Large intestine (tissue), 3 donors: ENCODE measurements around the gene PER1. TPM values are rescaled to one million over a fixed set of nuclear protein-coding genes. Genes with fewer than 3 reads are reported as not detected.

ENCODE experiments used
- DNase-seq, 2 donors: peaks; one replicate each; pipeline versions ENCODE4 v3.0.0 to v3.0.0-alpha.2; 2013
- H3K27ac ChIP-seq: one replicate; pipeline ENCODE4 v1.5.1; 2013; ENCODE audit warnings: low read length
- H3K27me3 ChIP-seq: 2 replicates; pipeline ENCODE4 v1.6.1; 2013; ENCODE audit warnings: low read length; ENCODE audit not compliant: control insufficient read depth, insufficient read depth
- H3K36me3 ChIP-seq: 2 replicates; pipeline ENCODE4 v1.6.1; 2013; ENCODE audit warnings: low read length; ENCODE audit not compliant: control insufficient read depth, insufficient read depth
- H3K4me1 ChIP-seq: one replicate; pipeline ENCODE4 v1.6.1; 2013; ENCODE audit warnings: low read length; ENCODE audit not compliant: control insufficient read depth, insufficient read depth
- H3K4me3 ChIP-seq: one replicate; pipeline ENCODE4 v1.5.1; 2013; ENCODE audit warnings: low read length
- H3K9me3 ChIP-seq: one replicate; pipeline ENCODE4 v1.6.1; 2013; ENCODE audit warnings: mild to moderate bottlenecking, low read depth, low read length, moderate library complexity; ENCODE audit not compliant: control insufficient read depth
- WGBS: methylation state at CpG from one replicate; pipeline ENCODE4 v1.1.5; 2013; ENCODE audit warnings: low lambda C conversion rate; ENCODE audit not compliant: insufficient coverage; 5-methylcytosine and 5-hydroxymethylcytosine counted together
- polyA plus RNA-seq: library from polyadenylated mRNA; unstranded; fragments of 120-200 nt; gene quantifications from one replicate; pipeline ENCODE4 v1.2.1, GENCODE V29; 2013

PER1 gene
- polyA plus RNA-seq, 1 donor, result 27.2 TPM

DNA sequence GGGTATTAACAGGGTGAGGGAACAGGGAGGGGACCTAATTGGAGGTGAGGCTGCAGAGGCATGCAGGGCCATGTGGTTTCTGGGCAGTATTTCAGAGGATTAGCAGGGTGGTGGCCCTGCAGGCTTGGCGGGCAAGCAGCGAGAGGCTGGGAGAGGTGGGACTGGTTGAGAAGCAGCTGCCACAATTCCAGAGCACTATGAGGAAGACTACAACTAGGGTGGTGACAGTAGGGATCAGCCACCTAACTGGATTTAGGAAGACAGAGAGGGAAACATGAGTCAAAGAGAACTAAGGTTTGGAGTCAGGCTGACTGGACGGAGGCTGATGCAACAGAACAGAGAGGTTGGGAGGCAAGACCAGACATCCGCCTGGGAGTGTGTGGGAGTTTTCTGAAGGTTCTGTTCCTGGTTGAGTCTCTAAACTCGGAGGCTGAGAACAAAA is 46.2 kb downstream of the PER1 start:
- peaks cover 9% of the 10 kb centered on the region for H3K4me1 ChIP-seq
- WGBS, result no CpG with 5 or more reads among the region's 5 CpGs
- no peak overlapping the region for H3K4me3 ChIP-seq
- no peaks in the 10 kb centered on the region for H3K9me3 ChIP-seq
- no peaks in the 10 kb centered on the region for H3K36me3 ChIP-seq
- DNase-seq, result no peak
- peaks cover 34% of the 10 kb centered on the region for H3K27me3 ChIP-seq
- H3K27ac ChIP-seq, result no peak overlapping the region

DNA sequence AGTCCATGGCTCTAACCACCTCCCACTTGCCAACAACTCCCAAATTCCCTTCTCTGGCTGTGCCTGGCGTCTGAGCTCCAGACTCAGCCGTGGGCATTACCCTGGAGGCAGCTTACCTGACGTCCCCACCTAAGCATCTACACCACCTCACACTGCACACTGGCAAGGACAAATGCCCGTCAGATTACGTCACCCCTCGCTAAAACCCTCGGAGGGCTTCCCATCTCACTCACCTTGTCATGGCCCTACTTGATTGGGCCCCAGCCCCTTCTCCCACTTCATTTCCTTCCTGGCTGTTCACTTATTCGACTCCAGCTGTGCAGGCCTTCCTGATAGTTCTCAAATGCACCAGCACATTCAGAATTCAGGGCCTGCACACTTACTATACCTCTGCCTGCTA is 47.3 kb downstream of the PER1 start:
- Histone ChIP-seq H3K36me3 (no peaks in the 10 kb centered on the region), H3K27ac (no peak overlapping the region), H3K27me3 (peaks cover 23% of the 10 kb centered on the region), H3K4me1 (peaks cover 3% of the 10 kb centered on the region), H3K4me3 (no peak overlapping the region), H3K9me3 (no peaks in the 10 kb centered on the region)
- DNase-seq, result no peak
- WGBS, result no CpG with 5 or more reads among the region's 8 CpGs

DNA sequence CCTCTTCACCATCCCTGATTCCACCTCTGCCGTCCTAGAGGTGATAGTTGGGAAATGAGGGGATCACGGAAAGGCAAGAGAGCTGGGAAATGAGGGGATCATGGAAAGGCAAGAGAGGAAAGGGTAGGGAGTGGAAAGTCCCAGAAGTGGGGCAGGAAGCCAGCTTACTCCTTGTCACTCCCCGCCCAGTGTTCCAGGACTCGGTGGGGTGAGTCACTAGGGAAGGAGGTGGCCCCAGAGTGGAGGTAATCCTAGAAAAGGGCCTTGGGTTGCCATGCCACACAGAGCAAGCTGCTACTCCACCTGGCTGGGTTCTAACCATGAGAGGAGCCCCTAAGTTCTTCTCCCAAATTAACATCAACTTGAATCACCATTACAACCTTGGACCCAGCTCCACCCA is 48.7 kb downstream of the PER1 start:
- H3K36me3 ChIP-seq, result no peaks in the 10 kb centered on the region
- 100% methylated on average over 1 of the region's 4 CpGs for WGBS
- DNase-seq, result no peak
- no peaks in the 10 kb centered on the region for H3K9me3 ChIP-seq
- H3K4me3 ChIP-seq, result no peak overlapping the region
- H3K27me3 ChIP-seq, result peaks cover 11% of the 10 kb centered on the region
- no peak overlapping the region for H3K27ac ChIP-seq
- no peaks in the 10 kb centered on the region for H3K4me1 ChIP-seq

DNA sequence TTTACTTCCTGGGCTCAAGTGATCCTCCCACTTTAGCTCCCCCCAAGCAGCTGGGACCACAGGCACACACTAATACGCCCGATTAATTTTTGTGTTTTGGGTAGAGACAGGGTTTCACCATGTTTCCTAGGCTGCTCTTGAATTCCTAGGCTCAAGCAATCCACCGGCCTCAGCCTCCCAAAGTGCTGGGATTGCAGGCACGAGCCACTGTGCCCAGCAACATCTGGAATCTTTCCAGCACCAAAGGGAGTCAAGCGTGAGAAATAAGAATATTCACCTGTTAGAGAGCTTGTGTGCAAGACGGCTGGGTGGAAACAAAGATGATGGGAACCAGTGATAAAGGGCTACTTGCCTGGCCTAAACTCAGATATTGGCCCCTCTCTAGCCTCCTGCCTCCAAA is 50.5 kb downstream of the PER1 start:
- DNase-seq, result no peak
- WGBS, result no CpG with 5 or more reads among the region's 6 CpGs
- Histone ChIP-seq H3K4me1 (no peaks in the 10 kb centered on the region), H3K27me3 (peaks cover 14% of the 10 kb centered on the region), H3K36me3 (no peaks in the 10 kb centered on the region), H3K9me3 (no peaks in the 10 kb centered on the region), H3K27ac (no peak overlapping the region), H3K4me3 (no peak overlapping the region)

DNA sequence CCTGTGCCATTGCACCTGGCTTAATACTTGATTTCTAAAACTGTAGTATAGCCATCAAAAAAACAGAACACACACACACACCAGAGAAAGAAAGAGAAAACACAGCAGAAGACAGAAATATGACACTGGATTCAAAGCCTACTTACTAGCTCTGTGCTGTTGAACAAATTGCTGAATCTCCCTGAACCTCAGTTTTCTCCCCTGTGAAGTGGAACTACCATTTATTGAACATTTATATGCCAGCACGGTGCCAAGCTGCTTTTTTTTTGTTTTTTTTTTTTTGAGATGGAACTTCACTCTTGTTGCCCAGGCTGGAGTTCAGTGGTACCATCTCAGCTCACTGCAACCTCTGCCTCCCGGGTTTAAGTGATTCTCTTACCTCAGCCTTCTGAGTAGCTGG is 51.4 kb downstream of the PER1 start:
- Histone ChIP-seq H3K27me3 (peaks cover 23% of the 10 kb centered on the region), H3K4me1 (no peaks in the 10 kb centered on the region), H3K9me3 (no peaks in the 10 kb centered on the region), H3K27ac (no peak overlapping the region), H3K36me3 (no peaks in the 10 kb centered on the region), H3K4me3 (no peak overlapping the region)
- 100% methylated on average over 1 of the region's 2 CpGs for WGBS
- DNase-seq, result no peak

DNA sequence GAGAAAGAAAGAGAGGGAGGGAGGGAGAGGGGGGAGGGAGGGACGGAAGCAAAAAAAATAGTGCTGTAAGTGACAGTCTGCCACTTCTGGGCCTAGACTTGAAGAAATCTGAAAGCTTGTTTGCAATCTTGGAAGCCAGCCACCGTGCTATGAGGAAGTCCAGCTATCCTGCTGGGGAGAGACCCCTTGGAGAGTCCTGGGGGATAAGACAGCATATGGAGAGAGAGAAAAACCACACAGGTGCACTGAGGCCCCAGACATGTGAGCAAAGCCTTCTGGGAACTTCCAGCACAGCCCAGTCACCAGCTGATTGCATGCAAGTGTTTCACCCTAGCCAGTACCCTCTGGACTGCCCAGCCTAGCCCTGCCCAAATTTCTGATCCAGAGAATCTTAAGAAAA is 52.1 kb downstream of the PER1 start:
- DNase-seq, result no peak
- H3K36me3 ChIP-seq, result no peaks in the 10 kb centered on the region
- H3K9me3 ChIP-seq, result no peaks in the 10 kb centered on the region
- no peak overlapping the region for H3K27ac ChIP-seq
- no peaks in the 10 kb centered on the region for H3K4me1 ChIP-seq
- H3K4me3 ChIP-seq, result no peak overlapping the region
- peaks cover 23% of the 10 kb centered on the region for H3K27me3 ChIP-seq
- 83% methylated on average over 1 of the region's 2 CpGs for WGBS

DNA sequence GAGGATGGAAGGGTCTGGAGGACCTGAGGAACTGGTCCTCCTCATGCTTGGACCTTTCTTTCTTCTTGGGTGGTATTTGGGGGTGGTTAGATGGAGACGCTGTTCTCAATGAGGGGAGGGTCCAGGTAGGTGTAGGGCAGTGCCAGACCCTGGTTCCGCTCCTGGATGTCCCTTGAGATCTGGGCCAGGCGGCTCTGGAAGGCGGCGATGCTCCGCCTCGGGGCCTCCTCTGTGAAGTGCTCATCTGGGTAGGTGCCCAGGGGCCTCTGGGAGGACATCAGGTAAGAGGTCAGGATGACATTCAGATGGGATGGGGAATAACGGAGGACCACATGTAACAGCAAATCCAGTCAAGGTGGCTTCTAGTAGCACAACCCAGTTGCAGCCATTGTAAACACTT is 55.7 kb downstream of the PER1 start:
- no peaks in the 10 kb centered on the region for H3K9me3 ChIP-seq
- no peak for DNase-seq
- H3K27me3 ChIP-seq, result peaks cover 29% of the 10 kb centered on the region
- no peaks in the 10 kb centered on the region for H3K4me1 ChIP-seq
- H3K4me3 ChIP-seq, result no peak overlapping the region
- no peaks in the 10 kb centered on the region for H3K36me3 ChIP-seq
- WGBS, result no CpG with 5 or more reads among the region's 8 CpGs
- H3K27ac ChIP-seq, result no peak overlapping the region

DNA sequence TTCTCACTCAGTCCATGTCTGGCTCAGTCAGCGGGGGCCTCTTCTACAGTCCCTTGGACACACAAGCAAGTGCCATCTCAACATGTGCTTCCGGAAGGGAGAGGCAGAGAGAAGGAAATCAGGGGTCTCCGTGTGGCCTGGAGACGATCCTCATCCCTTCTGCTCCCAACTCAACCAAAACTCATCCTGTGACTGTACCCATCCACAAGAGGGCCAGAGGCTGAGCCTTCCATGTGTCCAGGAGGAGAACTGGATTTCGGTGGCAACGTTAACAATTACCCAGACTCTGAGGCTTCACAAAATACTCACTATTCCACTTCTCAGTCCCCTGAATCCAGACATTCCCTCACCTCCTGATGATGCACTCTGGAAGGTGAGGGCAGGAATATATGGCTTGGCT is 56.8 kb downstream of the PER1 start:
- peaks cover 39% of the 10 kb centered on the region for H3K27me3 ChIP-seq
- no CpG with 5 or more reads among the region's 6 CpGs for WGBS
- DNase-seq, result no peak

DNA sequence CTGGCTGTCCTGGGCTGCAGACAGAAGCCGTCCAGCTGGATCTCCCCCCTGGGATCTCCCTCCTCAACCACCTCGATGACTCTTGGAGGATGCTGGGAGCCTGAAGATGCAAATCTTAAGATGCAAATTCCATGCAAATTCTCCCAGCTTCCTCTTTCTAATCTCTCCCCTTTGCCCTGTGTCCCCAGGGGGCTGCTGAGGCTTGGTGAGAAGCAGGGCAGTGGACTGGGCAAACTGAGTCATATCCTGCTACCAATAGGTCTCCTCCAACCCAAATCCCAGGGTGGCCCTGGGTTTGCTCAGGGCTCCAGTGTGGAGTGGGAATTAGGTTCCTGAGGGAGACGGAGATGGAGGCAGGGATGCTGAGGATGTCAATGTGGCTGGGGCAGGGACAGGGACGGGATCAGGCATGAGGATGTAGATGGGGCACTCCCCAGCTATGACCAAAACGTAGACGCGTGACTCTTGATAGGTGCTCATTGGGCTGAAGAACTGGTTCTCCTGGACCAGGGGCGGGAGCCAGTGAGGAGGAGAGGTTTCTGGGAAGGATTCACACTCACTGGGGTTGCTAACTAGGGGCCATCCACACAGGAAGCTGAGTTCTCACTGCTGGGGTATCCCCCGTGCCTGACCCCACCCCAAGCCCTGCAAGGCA is 61.0 kb downstream of the PER1 start:
- Histone ChIP-seq H3K4me3 (no peak overlapping the region), H3K27ac (no peak overlapping the region), H3K4me1 (no peaks in the 10 kb centered on the region), H3K36me3 (no peaks in the 10 kb centered on the region), H3K9me3 (no peaks in the 10 kb centered on the region), H3K27me3 (peaks cover 51% of the 10 kb centered on the region)
- DNase-seq, result no peak
- WGBS, result no CpG with 5 or more reads among the region's 9 CpGs

More for the DNA sequence above, 56.8 kb downstream of the PER1 start:
- no peaks in the 10 kb centered on the region for H3K36me3 ChIP-seq
- H3K4me1 ChIP-seq, result no peaks in the 10 kb centered on the region
- no peak overlapping the region for H3K27ac ChIP-seq
- no peaks in the 10 kb centered on the region for H3K9me3 ChIP-seq
- H3K4me3 ChIP-seq, result no peak overlapping the region
